RKO (cell line): Measurements from ENCODE around the gene TMUB1.
A peak's percentile ranks its signal among the peaks of the same experiment; 100 is the strongest.
"Not testable (repeated sequence)": the region's sequence is repeated elsewhere in the genome, so short reads cannot be mapped to it uniquely, and the experiment has no call there.

Experiments used
- DNase-seq: peaks from one replicate; pipeline ENCODE4 v3.0.0-alpha.2; 2016; ENCODE audit warnings: low spot score

The TMUB1 gene

DNA sequence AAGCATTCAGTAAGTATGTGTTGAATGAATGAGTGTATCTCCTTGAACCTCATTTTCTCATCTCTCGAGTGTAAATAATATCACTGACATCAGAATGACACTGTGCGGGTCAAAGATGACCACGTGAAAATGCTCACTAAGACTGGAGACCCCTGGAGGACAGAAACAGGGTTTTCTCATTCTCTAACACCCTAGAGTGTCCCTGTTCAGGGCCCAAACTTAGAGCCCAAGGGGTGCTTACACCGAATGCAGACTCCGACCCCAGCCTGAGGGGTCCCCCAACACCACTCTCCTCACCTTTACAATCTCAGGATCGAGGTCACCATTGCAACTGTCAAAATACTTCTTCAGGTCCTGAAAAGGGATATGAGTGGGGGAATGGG lies 27.0 kb downstream of the TMUB1 start:
- peak; percentile 50 for DNase-seq

DNA sequence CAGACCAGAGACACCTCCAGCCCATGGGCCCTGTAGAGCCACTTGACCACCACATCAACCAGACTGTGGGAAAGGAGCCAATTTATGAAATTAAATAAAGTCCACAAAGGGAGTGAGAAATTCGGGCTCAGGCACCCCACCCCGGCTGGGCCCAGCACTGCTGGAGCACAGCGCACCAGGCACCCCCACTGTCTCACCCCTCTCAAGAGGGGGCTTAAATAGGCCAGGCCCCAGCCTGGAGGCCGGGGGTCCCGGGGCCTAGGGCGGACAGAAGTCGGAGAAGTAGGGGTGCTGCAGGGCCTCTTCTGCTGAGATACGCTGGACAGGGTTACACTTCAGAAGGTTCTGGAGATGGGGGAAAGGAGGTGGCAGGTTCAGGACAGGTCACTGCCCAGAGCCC lies 29.5 kb downstream of the TMUB1 start:
- DNase-seq: no peak

DNA sequence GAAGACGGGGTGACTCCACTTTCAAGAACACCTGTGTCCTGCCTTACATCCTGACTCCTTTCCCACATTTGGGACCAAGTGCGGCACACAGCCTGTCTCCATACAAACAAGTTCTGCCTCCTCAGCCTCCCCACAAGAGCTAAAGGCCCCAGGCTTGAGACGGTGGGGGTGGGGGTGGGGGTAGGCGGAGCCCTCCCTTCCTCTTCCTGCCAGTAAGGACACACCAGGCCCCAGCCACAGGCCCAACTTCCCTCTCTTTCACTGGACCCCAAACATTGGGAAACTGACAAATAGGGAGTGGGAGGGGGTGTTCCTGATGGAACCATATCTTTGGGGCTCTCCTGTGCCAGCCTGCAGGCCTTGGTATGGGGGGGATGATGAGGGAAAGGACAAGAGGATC lies 30.2 kb downstream of the TMUB1 start:
- DNase-seq: no peak

DNA sequence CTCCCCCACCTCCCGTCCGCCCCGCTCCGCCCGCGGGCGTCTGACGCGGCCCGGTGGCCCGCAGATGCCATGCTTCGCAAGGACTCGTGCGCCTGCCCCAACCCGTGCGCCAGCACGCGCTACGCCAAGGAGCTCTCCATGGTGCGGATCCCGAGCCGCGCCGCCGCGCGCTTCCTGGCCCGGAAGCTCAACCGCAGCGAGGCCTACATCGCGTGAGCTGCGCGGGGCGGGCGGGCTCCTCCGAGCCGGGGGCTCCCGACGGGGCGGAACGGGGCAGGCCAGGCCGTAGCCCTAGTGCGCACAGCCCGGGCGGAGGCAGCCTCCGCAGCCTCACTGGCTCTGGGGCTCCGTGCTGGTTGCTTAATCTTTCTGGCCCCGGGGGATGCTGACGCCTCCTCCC lies 32.2 kb downstream of the TMUB1 start:
- no peak for DNase-seq

DNA sequence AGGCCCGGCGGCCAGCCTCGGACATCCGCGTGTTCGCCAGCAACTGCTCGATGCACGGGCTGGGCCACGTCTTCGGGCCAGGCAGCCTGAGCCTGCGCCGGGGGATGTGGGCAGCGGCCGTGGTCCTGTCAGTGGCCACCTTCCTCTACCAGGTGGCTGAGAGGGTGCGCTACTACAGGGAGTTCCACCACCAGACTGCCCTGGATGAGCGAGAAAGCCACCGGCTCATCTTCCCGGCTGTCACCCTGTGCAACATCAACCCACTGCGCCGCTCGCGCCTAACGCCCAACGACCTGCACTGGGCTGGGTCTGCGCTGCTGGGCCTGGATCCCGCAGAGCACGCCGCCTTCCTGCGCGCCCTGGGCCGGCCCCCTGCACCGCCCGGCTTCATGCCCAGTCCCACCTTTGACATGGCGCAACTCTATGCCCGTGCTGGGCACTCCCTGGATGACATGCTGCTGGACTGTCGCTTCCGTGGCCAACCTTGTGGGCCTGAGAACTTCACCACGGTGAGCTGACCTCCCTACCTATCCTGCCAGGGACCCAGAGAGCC lies 34.3 kb downstream of the TMUB1 start:
- DNase-seq: no peak

DNA sequence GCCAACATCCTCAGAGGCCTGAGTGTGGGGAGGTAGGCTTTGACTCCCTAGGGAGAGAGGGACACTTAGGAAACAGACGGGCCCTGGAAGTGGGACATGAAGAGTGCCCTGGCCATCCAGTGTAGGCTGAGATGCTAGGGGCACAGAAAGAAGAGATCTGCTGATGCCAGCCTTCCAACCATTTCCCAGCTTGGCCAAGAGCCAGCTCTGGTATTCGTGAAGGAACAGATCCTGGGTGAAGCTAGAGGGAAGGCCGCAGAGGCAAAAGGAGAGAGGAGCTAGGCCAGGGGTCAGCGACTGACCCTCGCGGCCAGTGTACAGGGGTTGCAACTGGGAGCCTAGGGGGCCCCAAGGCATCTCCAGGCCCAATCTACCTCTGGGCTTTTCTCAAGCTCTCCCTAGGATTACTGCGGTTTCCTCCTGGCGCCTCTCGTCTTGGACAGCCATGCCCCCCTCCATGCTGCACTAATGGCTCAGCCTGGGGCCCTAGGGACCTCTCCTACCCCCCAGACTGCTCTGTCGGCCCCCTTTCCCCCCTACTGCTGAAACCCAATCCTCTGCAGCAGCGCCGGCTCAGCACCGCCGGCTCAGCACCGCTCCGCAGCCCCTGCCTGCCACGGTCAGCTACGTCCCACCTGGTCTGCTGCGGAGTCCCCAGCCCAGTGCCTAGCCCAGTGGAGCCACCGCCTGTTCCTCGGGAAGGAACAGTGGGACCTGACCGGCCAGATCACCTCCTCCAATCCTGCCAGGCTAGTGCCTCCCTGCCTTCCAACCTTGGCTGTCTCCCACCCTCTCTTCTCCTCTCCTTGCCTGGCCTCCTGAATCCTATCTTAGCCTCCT lies 35.1 kb downstream of the TMUB1 start, which contains the start of gene ASIC3:
Gene ASIC3 (plus strand): TSS at position 556 of the 840 bp plus-strand sequence. CDS start 355 bp downstream, outside the sequence.
- no peak for DNase-seq

DNA sequence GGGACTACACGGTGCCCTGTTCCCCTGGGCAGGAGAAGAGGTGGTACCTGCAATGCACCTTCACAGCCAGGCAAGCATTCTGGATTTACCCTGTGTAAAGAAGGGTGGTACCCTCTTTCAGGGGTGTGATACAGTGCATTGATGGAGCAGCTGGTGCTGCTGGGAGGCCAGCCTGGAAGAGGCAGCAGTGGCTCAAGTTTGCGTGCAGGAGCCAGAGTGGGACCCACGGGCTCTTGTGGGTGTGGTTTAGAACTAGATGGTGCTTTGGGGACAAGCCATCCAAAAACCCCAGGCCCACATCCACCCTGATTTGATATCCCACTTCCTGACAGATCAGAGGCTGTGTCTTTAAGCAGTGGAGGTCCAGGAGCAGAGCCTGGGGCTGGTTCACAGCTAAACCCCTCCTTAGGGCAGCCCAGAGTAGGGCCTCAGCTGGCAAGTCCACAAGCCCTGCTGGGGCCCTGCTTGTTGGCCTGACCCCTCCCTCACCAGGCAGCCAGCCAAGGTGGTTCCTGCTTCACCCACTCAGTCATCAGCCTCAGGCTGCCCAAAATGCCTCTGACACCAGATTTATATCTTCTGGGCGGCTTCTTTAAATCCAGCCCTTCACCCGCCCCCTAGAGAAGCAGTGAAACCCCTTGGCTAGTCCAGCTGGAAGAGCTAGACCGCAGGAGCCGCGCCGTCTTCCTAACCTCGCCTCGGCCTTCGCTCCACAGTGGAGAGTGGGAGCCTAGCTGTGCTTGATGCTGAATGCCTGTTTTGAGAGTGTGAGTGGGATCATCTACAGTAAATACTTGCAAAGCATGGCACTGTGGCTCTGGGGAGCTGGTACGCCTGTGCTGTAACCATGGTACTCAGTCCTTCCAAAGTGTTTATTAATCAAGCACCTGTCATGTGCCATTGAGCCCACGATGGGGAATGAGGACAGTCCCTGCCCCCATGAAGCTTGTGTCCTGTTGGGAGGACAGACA lies 36.4 kb downstream of the TMUB1 start:
- no peak for DNase-seq

DNA sequence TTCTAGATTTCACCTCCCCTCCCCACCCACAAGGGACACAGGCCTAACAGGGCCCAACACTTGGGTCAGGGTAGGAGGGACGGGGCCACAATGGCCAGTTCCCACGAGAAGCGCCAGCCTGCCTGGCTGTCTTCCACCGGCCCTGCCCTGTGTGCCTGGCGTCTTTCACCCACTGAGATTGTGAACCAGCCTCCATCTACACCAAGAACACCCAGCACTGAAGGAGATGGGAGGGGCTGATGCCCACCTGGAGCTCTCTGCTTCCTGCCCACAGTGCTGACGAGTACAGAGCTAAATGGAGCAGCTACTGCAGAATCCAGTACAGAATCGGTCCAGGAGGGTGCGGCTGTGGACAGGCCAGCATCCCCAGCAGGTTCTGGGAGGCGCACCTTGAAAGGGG lies 37.3 kb downstream of the TMUB1 start:
- no peak for DNase-seq

DNA sequence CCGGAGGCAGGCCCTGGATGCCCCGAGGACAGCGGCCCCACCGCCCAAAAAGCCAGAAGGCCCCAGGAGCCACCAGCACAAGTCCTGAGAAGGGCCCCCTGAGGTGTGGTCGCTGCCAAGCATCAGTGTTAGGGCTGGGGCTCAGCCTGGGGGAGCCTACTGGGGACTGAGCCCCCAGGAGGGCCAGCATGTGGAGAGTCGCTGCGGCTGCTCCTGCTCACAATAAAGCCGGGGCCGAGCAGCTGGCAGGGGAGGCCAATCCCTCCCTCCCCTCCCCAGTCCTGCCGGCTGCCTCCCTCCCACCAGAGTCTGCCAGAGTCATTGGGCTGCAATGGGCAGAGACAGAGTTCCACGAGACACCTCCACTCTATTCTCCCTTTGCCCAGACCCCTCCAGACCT lies 38.0 kb downstream of the TMUB1 start:
- no peak for DNase-seq

DNA sequence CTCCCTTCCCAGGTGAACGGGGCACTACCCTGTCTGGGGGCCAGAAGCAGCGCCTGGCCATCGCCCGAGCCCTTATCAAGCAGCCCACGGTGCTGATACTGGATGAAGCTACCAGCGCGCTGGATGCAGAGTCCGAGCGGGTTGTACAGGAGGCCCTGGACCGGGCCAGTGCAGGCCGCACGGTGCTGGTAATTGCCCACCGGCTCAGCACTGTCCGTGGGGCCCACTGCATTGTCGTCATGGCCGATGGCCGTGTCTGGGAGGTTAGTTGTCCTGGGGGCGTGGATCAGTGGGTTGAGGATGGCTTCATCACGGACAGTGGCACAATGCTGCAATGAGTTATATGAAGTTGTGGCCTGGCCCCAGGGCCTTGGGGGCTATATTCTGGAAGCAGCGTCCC lies 39.3 kb downstream of the TMUB1 start:
- DNase-seq: no peak

DNA sequence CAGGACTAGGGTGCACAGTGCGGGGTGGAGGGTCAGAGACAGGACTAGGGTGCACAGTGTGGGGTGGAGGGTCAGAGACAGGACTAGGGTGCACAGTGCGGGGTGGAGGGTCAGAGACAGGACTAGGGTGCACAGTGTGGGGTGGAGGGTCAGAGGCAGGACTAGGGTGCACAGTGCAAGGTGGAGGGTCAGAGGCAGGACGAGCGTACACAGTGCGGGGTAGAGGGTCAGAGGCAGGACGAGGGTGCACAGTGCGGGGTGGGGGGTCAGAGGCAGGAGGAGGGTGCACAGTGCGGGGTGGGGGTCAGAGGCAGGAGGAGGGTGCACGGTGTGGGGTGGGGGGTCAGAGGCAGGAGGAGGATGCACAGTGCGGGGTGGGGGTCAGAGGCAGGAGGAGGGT lies 39.8 kb downstream of the TMUB1 start:
- not testable (repeated sequence) for DNase-seq

DNA sequence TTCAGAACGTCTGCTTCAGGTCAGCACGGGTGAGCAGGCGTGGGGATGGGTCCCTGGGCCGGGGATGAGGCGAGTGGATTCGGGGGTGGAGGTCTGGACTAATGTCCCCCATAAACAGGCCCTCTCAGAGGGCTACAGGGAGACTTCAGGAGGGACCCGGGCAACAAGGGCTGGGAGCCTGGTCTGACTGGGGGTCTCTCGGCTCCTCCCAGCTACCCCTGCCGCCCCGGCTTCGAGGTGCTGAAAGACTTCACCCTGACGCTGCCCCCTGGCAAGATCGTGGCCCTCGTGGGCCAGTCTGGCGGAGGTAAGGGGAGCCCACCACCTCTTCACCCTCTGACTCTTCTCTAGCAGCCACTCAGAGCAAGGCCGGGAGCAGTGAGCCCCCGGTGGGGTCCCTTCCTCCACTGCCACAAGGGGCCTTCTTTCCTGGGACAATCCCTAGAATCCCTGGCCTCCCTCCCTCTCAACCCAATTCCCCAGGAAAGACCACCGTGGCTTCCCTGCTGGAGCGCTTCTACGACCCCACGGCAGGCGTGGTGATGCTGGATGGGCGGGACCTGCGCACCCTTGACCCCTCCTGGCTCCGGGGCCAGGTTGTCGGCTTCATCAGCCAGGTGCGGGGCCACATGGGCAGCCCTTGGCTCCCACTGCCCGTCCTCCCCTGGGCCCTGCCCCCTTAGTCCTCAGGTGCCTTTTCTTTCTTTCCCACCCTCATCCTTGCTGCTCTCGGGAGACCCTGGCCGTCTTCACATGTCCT lies 42.5 kb downstream of the TMUB1 start:
- DNase-seq: no peak

DNA sequence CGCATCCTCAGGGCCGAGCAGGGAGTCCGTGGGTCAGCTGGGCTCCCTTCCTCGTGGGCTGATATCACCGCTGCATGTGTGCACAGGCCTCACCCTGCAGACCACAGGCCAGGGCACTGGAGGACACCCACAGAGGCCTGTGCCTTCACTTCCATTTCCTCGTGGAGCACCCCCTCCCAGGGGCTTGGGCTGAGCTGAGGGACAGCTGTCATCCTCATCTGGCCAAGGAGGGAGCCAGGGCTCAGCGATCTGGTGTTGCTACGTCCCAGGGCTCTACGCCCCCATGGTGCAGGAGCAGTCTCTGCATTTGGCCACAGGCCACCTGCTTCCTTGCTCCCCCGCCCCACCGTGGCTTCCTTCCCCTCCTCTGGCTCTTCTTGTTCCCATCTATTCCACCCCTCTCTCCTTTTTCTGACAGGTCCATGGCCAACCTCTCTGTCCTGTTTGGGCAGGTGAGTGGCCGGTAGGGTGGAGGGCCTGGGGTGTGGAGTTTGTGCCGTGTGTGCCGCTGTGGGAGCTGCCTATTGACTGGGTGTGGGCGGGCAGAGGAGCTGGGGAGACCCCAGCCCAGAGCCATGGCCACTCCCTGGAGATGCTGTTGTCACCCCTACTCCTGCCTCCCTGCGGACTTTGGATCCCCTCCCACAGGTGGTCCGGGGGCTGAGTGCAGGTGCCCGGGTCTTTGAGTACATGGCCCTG lies 43.3 kb downstream of the TMUB1 start:
- DNase-seq: no peak

DNA sequence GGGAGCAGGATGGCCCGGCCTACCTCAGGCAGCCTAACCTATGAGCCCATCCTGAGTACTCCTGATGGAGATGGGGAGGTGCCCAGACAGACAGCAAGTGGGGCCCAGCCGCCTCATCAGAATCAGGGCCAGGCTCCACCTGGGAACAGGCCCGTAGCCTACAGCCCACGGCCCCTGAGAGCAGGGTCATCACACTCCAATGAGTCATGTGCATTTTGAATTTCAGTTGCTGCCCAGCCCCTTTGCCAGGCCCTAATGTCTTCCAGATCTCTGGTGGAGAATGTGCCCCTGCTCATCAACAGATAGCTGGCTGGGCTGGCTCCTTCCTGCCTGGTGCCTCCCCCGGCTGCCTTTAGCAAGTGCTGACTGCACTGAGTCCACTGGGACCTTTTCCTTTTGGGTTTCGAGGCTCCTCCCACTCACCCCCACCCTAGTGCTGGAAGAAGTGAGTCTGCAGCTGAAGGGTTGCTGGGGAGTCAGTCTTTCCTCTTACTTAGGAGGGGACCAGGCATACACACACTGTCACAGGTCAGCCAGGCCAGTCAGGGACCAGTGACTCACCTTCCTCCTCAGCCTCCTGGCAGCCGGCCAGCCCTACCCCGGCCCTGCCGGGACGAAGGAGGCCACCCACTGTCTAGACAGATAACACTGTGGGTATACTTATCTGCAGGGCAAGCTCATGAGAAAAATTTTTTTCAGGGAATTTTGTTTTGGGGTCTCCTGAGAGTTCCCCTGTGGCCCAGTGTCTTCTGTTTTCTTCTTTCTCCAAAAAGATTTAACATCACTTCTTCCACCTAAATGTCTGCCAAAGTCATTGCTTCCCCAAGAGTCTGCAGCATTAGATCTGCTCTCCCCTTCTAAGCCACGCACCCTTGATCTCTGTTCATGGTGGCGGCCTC lies 44.1 kb downstream of the TMUB1 start:
- DNase-seq: peak; percentile 96

DNA sequence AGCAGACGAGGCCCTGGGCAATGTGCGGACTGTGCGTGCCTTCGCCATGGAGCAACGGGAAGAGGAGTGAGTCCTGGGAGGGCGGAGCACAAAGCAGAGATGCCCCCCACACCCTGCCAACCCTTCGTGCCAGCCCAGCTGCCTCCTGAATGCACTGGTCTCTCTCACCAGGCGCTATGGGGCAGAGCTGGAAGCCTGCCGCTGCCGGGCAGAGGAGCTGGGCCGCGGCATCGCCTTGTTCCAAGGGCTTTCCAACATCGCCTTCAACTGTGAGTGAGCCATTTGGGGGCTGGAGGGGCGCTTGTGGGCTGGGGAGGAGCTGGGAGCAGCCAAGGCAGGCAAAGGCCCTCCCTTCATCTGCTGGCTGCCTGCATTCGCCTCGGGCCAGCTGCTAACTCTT lies 47.4 kb downstream of the TMUB1 start:
- DNase-seq: no peak

DNA sequence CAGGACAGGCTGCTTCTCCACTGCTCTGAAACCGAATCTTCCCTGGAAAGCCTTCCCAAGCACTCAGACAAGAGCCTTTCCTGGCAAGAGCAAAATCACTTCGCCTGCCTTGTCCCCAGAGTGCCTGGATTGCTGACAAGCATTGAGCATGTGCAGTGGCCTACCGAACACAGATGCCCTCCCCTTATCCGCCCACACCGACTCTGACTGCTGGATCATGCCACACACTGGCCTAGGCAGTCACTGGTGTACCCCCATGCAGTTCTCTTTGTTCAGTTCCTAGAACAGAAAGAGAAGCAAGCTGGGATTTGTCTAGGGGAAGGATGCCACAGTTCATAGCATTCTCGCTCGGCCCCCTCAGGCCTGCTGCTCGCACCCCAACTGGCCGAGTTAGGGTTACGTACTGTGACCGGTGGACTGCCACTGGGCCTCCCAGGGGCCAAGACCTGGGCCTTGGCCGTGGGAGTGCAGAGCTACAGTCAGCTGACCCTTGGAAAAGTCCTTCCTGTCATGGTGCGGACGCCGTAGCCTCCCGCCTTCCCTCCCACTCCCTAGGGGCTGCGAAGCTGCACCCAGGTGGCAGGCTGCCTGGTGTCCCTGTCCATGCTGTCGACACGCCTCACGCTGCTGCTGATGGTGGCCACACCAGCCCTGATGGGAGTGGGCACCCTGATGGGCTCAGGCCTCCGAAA lies 48.1 kb downstream of the TMUB1 start:
- DNase-seq: no peak

DNA sequence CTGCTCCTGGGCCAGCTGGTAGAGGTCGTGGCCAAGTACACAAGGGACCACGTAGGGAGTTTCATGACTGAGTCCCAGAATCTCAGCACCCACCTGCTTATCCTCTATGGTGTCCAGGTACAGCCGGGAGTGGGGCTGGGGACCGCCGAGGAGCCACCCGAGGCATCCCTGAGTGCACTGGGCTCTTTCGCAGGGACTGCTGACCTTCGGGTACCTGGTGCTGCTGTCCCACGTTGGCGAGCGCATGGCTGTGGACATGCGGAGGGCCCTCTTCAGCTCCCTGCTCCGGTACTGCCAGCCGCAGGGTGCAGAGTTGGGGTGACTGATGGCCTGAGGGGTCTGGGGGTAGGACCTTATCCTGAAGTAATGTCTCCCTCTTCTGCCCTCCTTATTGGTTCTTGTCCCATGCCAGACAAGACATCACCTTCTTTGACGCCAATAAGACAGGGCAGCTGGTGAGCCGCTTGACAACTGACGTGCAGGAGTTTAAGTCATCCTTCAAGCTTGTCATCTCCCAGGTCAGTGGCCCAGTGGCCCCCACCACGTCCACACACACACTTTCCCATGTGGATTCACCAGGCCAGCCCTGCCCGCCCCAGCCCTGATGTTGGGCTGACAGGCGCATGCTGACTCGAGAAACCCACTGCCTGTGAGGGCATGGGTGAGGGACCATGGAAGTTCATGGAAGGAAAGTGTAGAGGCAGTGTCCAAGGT lies 48.8 kb downstream of the TMUB1 start:
- no peak for DNase-seq

DNA sequence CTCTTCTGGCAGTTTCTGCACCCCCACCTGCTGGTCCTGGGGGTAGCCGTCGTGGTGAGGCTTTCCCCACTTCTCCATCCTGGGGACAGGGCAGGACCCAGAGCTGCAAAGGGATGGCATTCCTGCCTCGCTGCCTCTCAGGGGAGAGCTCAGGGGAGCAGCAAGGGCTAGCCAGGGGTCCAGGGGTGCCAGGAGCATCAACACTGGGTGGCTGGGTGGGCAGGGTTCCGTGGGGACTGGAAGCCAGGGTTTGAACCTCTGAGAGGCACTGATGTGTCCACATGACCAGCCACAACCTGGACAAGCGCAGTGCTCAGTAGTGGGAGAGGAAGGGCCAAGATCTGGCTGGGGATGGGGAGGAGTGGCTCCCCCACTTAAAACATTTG lies 49.4 kb downstream of the TMUB1 start:
- no peak for DNase-seq
